Left renal pelvis (tissue), 4 donors: ENCODE measurements around the gene PUS7L. TPM values are rescaled to one million over a fixed set of nuclear protein-coding genes. Genes with fewer than 3 reads are reported as not detected.
"Not testable (repeated sequence)": the region's sequence is repeated elsewhere in the genome, so short reads cannot be mapped to it uniquely, and the experiment has no call there.

Source experiments
- DNase-seq, 4 donors: peaks; one replicate each; pipeline ENCODE4 v3.0.0-alpha.2; 2013; ENCODE audit warnings: low read depth in 4 of 4, low spot score in 3 of 4
- polyA plus RNA-seq, 4 donors: library from polyadenylated mRNA; unstranded; fragments of 120-200 nt; gene quantifications; one replicate each; pipeline ENCODE4 v1.2.1, GENCODE V29; 2013; ENCODE audit not compliant: insufficient read length in 4 of 4

Gene PUS7L
- polyA plus RNA-seq, 4 donors, result 11.8 to 15.9 (median 13.0) TPM

DNA sequence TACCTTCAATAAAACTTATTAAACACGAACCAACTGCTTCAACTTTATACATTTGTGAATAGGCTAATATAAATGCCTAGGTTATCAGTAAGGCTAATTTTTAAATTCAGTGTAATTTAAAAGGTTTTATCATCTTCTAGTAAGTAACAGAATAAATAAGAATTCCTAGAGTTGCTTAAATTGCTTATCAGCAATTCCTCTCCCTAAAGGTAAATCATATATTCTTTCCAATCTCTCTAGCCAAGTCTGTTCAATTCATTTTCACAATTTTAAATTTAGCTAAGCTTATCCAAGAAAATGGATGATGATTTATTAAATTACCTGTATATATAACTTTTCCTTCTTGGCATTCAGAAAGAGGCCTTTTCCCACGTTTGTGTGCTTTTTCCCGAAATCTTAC lies 4.6 kb downstream of the PUS7L start:
- no peak for DNase-seq

GRCh38 chr12:43751360-43751759 lies 7.2 kb downstream of the PUS7L start:
- not testable (repeated sequence) for DNase-seq

GRCh38 chr12:43750814-43751213 lies 7.8 kb downstream of the PUS7L start:
- no peak for DNase-seq

DNA sequence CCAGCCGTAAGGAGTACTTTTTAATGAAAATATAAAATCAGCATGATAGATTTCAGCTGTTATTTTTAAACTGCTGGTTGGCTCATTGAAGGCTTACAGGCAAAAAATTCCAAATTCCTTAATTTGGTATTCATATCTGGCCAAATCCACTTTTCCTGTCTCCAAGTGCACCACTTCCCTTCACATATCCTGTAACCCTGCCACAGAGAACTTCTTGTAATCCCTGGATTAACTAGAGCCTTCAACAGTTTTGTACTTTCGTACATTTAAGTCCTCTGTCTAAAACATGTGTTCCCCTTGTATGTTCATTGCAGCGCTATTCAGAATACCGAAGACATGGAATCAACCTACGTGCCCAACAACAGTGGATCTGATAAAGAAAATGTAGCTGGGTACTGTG lies 9.6 kb downstream of the PUS7L start:
- no peak for DNase-seq

GRCh38 chr12:43744826-43745225 lies 13.8 kb downstream of the PUS7L start:
- DNase-seq, result no peak

- DNase-seq, result no peak
Observed at GRCh38 chr12:43742106-43742505, 16.5 kb downstream of the PUS7L start.

DNA sequence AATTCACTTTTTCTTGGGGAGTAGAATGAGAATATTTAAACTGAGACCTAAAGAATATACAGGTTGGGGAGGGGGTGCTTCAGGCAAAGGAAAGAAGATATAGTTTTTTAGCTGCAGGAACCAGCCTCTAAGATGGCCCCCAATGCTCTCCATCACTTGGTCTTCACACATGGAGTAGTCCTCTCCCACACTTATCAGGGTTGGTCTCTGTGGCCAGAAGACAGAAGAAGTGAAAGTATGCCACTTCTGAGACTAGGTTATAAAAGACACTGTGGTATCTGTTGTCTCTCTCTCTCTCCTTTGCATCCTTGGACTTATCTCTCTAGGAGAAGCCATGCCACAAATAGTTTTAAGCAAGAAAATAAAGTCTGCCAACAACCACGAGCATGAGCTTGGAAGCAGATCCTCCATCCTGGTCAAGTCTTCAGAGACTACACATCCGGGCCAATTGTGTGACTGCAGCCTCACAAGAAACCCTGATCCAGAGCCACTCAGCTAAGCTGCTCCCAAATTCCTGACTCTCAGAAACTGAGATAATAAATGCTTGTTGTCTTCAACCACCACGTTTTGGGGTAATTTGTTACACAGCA lies 18.0 kb downstream of the PUS7L start:
- no peak for DNase-seq

DNA sequence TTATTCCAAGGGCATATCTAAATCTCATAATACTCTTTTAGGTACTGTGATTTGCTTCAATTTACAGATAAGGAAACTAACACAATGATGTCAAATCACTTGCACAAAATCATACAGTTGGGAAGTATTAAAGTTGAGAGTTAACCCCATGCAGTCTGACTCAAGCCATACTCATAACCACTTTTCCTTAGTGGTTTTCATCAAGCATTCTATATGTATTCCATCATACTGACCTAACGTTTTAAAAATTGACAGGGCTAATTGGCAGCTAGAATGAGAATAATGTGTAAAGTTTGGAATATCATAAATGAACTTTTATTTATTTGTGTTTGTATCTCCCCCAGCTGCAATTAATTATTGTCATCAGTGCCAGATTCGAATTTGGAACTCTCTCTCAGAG lies 20.9 kb downstream of the PUS7L start:
- no peak for DNase-seq

GRCh38 chr12:43736927-43737440 lies 21.6 kb downstream of the PUS7L start:
- DNase-seq, result no peak

- no peak for DNase-seq
Observed at GRCh38 chr12:43733687-43734086, 24.9 kb downstream of the PUS7L start.

DNA sequence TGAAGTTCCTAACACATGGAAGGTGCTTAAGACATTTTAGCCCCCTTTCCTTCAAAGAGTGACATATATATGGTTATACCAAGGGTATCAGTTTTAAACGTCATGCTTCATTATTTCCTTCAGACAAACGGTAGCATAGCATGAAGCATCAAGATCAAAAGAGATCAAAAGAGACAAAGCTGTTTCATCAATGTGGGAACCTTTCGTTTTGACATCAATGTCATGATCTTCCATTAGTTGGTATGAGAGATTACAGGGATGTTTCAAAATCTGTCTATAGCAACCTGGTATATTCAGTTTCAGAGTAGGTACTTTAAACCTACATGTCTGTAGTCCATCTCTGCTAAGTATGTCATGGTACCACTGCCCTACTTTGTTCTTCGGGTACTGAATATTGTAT lies 28.3 kb downstream of the PUS7L start:
- no peak for DNase-seq

DNA sequence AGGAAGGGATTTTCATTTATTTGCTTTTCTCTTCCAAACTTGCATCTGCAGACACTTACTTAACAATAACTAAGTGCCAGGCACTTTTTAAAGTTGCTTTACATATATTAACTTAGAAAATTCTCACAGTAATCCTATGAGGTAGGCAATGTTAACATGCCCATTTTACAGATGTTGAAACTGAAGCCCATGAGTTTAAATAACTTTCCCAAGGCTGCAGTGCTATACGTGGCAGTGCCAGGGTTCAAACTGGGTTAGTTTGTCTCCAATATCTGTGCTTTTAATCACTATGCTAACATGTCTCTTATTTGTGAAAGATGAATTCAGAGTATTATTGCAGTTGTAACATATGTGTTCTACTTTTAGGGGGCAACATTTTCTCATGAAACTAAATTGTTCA lies 29.9 kb downstream of the PUS7L start:
- no peak for DNase-seq

DNA sequence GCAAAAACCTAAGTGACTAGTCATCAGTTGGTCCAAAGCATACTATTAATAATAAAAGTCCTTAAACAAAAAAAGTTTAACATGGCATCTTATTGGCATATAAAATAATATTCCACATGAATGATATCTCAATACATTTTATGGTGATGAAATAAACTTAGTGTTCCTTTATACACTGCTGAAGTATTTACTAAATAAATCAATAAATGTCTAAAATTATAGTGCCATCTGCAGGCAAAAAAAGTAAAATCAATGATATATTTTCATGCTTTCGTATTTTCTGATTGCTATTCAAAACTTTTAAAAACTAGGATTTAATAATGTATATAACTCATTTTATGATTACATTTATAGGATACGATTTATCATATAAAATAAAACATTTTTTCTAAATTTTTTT lies 30.5 kb downstream of the PUS7L start:
- no peak for DNase-seq

GRCh38 chr12:43723134-43723533 lies 35.5 kb downstream of the PUS7L start:
- no peak for DNase-seq

- DNase-seq, result no peak
Observed at GRCh38 chr12:43722621-43723020, 36.0 kb downstream of the PUS7L start.

- no peak for DNase-seq
Observed at GRCh38 chr12:43711348-43711747, 47.2 kb downstream of the PUS7L start.

DNA sequence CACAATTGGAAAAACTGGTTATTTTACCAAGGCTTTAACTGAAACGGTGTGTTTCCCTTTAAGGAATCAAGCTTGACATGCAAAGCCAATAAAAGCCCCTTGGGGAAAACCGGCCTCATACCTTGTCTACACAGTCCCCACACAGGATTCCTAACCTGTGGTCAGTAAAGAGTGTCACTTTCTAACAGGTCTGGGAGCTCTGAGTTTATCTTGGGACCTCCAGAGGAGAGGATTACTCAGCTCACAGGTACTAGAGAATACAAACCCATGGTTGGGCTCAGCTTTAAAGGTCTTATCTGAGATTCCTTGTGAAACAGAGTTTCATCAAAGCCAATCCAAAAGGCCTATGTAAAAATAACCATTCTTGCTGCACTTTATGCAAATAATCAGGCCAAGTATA lies 54.8 kb downstream of the PUS7L start:
- not testable (repeated sequence) for DNase-seq

DNA sequence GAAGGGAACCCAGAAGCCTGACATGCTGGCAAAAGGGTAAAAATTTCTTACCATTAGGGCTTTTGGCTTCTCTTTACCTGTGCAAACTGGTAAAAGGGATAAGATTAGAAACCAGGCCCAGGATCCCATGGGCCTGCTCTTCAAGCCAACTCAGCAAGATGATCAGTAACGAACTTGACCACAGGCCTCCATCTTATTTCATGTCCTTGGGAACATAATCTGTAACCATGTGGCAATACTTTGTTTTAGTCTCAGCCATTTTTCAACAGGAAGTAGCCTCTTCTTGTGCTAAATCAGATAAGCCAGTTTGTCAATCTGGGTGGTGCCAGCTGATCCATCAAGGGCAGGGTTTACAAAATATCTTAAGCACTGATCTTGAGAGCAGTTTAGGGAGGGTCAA lies 57.4 kb downstream of the PUS7L start:
- DNase-seq, result not testable (repeated sequence)

GRCh38 chr12:43696154-43696553 lies 62.4 kb downstream of the PUS7L start:
- DNase-seq, result no peak

DNA sequence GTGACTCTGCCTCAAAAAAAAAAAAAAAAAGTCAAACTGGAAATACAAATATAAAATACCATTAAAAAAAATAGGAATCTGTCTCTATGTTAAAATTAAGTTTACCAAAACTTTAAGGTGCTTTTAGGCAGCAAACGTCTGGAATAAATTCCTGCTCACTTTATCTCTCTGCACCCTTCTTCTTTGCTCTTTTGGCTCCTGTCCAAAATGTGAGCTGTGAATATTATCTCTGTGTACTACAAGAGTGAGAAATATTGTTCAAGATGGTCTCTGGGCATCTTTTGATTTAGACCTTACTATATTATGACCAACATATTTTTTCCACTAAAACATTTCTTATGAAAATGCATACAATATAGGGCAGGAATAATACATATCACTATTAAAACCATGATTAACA lies 63.7 kb downstream of the PUS7L start:
- DNase-seq, result no peak

DNA sequence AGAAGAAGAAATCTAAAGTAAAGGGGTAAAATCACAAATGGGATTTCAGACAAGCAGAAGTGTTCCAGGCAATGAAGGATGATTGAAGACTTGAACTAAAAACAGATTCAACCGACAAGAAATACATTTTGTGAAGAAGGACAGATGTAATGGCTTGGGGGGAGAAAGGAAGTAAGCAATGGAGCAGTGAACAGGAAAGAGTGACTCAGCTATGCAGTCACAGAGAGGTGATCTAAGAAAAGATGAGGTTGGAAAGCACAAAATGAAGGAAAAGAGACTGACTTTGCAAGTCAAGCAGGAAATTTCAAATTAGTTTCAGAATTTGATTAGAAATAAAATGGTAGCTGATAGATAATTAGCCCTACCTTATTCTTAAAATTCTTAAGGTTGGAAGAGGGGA lies 66.5 kb downstream of the PUS7L start:
- no peak for DNase-seq

- DNase-seq, result not testable (repeated sequence)
Observed at GRCh38 chr12:43685491-43685890, 73.1 kb downstream of the PUS7L start.

DNA sequence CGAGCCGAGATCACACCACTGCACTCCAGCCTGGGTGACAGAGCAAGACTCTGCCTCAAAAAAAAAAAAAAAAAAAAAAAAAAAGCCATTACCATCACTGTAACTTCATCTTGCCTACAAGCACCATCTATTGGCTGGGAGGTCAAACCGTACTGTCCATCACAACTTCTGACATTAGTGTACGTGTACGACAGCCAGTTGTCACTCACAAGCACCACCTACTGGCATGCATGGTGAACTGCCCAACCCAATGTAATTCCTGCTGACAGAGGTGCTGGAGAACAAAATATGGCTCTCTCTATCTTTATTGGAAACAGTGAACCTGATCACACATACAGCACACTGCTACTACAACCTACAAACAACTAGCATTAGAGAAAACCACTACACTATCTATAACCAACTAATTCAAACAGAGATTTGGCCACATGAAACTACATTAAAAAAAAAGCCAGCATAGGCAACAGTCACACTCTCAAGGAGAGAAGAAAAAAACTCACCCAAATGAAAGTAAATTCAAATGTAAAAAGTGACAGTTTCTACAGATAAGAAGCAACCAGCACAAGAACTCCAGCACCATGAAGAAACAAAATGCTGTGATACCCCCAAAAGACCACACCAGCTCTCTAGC lies 82.3 kb downstream of the PUS7L start:
- no peak for DNase-seq
